ENCODE results near the gene BPIFB6.
"Not testable (repeated sequence)": the region's sequence is repeated elsewhere in the genome, so short reads cannot be mapped to it uniquely, and the experiment has no call there.

Gene BPIFB6

DNA sequence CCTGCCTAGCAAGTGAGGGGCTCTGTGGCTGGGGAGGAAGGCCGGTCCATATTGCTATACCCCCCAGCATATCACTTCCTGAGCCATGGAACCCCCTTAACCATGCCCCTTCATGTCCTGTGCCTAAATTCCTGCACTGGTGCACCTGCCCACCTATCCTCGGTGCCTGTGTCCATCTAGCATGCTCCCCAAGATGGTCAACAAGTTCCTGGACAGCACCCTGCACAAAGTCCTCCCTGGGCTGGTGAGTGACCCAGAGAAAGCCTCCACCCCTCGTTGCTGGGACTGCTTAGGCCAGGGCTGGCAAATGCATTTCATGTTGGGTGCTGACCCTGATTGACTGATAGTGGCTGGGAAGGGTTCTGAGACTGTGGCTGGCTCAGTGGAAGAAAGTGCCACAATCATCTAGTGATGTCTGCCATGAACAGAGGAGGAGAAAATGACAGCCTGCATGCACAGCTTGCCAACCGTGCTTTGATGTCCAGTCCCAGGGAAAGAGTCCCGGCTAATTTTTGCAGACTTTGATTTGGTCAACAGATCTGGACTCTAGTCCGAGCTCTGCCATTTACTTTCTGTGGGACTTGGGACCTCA, 3.5 kb downstream of the BPIFB6 start:
- TF ChIP-seq CTCF (IDR thresholded peaks at IDR 0.05), result no peak
- Histone ChIP-seq H3K4me3 (no peak overlapping the region), H3K27ac (no peak overlapping the region)
- DNase-seq (ENCODE audit: low spot score), result no peak

- DNase-seq (ENCODE audit: low spot score), result no peak
- no peak for TF ChIP-seq CTCF (IDR thresholded peaks at IDR 0.05)
- H3K4me3 ChIP-seq, result no peak overlapping the region
- no peak overlapping the region for H3K27ac ChIP-seq
These were observed 6.0 kb downstream of the BPIFB6 start for GRCh38 chr20:33037456-33037855.

DNA sequence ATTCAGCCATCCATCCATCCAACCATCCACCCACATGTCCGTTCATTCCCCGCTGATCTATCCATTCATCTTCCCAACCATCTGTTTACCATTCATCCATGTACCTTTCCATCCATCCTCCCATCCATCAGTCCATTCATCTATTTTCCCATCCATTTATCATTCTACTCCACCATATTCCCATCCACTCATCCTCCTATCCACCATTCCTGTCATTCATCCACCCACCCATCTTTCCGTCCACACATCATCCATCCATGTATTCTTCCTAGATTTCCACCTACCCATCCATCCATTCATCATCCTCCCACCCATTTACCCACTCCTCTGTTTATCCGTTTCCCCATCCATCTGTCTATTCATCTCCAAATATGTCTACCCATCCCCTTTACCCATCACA, 6.8 kb downstream of the BPIFB6 start:
- DNase-seq (ENCODE audit: low spot score), result no peak
- no peak for TF ChIP-seq CTCF (IDR thresholded peaks at IDR 0.05)
- no peak overlapping the region for H3K27ac ChIP-seq
- H3K4me3 ChIP-seq, result no peak overlapping the region

DNA sequence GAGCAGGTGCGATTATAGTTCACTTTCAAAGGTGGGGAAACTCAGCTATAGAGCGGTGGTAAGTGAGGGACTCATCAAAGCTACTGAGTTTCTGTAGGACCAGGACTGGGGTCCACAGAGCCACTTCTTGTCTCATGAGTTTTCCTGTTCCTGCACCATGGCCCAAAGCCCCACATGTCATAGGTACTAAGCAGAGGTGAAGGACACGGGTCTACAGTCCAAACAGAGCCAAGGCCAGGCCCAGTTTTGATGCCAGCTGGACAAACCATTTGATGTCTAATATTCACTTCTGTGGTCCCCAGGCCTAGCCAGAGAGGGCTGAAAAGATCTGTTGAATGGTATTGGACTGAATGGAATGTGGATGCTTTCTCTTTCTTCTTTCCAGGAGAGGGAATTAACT, 11.0 kb downstream of the BPIFB6 start:
- no peak for DNase-seq (ENCODE audit: low spot score)
- no peak for TF ChIP-seq CTCF (IDR thresholded peaks at IDR 0.05)
- Histone ChIP-seq H3K4me3 (no peak overlapping the region), H3K27ac (no peak overlapping the region)

- H3K4me3 ChIP-seq, result no peak overlapping the region
- TF ChIP-seq CTCF (IDR thresholded peaks at IDR 0.05), result no peak
- H3K27ac ChIP-seq, result no peak overlapping the region
- no peak for DNase-seq (ENCODE audit: low spot score)
These were observed 11.7 kb downstream of the BPIFB6 start for GRCh38 chr20:33042983-33043730.

DNA sequence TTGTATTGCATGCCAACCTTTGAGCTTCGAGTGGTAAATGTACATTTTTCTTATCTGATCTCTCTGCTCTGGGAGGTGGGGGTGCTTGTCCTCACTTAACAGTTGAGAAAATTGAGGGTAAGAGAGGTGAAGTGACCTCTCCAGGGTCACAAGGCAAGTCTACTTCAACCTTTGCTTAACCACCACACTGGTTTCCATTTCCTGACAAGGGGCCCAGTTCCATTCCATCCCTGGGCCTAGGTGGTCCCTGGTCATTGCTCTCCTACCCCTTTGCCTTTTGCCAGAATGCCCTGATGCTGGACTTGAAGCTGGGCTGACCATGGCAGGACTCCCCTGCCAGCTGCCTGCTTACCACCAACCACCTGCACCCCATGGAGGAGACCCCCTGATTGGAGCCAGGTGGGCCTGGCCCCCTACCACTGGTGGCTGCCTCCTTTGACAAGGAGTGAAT, 12.3 kb downstream of the BPIFB6 start:
- Histone ChIP-seq H3K27ac (no peak overlapping the region), H3K4me3 (no peak overlapping the region)
- TF ChIP-seq CTCF (IDR thresholded peaks at IDR 0.05), result no peak
- DNase-seq (ENCODE audit: low spot score), result no peak

DNA sequence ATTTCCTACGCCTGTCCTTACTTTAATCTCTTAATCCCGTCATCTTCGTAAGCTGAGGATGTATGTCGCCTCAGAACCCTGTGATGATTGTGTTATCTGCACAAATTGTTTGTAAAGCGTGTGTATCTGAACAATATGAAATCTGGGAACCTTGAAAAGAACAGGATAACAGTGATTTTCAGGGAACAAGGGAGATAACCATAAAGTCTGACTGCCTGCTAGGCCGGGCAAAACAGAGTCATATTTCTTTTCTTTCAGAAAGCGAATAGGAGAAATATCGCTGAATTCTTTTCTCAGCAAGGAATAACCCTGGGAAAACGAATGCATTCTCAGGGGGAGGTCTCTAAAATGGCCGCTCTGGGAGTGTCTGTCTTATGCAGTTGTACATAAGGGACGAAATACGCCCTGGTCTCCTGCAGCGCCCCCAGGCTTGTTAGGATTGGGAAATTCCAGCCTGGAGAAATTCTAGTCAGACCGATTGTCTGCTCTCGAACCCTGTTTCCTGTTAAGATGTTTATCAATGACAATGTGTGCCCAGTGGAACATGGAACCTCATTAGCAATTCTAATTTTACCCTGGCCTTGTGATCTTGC, 13.8 kb downstream of the BPIFB6 start:
- not testable (repeated sequence) for H3K27ac ChIP-seq; DNase-seq (ENCODE audit: low spot score); H3K4me3 ChIP-seq

Data from coronary artery (tissue), 2 donors.